Measurements from ENCODE around the gene MAD2L1BP.

Gene MAD2L1BP

DNA sequence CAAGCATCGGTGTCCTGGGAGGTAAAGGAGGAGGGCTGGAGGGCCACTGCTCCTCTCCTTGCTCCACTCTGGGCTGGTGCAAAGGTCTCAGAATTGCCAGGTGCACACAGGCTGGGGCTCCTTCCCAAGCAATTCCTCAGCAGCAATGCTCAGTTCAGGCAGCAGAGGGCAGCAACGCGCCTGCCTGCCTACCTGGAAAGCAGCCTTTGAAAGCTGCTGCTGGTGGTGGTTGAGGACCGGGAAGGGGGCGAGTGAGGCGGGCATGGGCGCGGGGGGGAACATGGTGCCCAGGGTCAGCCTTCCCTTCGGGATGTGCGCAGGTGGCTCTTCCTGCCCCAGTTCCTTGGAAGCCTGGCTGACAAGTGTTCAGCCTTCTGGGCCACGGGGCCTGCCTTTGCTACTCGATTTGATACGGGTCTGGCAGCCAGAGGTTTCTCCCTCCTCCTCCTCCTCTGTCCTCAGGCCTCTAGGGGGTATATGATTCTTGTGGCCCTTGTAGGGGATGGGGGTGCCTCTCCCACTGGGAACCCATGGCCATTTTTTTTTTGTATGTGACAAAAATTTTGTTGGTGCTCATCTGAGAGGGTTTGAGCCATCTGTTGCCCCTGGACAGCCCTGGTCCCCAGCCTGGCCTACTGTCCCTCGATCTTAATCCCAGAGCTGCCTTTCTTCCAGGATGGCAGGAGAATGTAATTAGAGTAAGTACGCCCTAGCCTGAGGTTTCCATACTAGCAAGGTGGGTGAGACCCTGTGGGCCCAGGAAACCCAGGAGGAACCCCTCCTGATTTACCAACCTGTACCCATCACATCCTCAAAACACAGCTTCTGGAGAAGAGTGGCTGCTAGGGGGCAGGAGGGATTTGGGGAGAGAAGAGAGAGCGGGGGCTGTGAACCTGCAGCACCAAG lies 31.9 kb downstream of the MAD2L1BP start:
- peak; percentile 87 for DNase-seq

DNA sequence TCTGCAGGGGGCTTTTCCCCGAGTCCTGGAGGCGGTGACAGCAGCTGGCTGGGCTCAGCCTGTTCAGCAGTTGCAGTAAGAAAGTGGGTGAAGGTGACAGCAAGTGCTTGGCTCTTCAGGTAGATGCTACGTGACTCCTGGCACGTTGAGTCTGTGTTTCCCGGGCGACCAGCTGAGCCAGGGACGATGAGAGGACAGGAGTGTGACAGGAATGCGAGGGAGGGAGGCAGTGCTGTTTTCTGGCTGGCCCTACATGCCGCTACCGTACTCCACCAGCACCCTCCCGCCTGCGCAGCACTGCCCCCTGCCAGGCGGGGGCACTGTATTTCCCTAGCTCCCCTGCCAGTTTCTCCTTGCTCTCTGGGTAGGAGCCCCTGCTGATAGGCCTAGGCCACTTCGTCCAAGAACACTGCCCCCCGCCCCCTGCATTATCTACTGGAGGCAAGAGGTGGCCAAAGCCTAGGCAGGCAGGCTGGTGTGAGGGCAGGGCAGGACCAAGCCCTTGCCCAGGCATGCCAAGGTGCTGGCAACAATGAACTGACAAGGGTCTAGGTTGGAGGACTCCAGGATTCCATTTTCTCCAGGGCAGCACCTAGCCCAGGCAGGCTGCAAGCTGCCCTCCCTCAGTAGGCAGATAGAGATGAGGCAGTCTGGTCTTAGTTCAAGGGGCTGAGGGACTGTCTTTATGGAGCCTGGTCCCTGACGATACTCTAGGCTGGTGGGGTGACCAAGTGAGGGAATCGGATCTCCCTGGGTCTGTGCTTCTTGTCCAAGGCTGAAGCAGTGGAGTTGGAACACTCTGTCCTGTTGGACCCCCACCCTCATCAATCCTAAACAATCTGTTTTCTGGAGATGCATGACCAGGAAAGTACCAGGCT lies 32.8 kb downstream of the MAD2L1BP start:
- DNase-seq, result peak; percentile 75

DNA sequence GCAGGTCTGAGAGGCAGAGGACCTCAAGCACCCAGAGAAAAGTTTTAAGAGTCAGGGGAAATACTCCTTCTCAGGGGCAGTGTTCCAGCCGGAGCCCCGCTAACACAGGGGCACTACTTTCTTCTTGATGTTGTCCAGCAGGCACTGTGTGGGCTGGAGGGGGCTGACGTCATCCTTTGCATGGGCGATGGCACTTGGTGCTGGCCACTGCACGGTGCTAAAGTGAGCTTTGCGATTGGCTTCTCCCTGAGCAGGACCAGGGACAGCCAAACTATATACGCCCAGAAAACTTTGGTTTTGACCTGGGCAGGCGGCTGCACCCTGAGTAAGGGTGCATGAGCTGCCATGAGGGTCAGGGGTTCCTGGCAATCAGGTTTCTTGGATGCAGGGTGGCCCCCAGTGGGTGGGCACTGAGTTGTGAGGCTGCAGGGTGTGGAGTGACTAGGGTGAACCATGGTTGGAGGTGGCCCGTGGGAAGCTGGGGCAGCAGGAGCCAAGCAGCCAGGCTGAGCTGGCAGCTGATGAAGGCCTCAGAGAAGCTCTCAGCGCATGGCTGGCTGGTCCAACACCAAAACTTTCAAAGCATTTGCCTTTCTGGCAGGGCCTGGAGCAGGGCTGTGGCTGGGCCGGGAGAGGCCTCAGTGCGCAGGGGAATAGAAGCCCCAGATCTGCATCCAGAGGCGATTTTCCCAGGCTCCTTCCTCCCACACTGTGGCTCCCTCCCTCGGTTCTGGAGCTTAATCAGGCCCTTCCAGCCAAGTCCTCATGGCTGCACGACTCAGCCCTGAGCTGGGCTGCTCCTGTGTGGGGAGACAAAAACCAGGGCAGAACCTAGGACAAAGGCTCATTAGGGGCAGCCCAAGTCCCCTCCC lies 33.6 kb downstream of the MAD2L1BP start:
- DNase-seq, result peak; percentile 15

DNA sequence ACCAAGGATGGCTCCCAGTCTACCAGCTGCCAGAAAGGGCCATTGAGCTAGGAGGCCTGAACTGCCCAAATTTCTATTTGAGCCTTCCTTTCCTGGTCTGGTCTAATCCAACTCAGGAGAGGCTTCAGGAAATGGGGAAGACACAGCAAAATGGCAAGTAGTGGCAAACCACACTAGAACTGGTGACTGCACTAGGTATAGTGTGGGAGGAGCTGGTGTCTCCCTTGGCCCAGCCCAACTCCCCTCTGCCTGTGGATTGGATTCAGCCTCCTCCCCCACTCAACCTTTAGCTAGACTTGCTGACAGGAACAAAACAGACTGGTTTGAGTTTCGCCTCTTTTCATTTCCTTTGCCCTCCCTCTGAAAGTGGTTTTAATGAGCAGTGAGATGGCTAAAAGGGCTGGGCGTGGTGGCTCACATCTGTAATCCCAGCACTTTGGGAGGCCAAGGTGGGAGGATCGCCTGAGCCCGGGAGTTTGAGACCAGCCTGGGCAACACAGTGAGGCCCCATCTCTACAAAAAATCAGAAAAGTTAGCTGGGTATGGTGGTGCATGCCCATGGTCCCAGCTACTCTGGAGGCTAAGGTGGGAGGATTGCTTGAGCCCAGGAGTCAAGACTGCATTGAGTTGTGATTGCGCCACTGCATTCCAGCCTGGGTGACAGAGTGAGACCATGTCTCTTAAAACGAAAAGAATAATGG lies 34.4 kb downstream of the MAD2L1BP start:
- peak; percentile 94 for DNase-seq

DNA sequence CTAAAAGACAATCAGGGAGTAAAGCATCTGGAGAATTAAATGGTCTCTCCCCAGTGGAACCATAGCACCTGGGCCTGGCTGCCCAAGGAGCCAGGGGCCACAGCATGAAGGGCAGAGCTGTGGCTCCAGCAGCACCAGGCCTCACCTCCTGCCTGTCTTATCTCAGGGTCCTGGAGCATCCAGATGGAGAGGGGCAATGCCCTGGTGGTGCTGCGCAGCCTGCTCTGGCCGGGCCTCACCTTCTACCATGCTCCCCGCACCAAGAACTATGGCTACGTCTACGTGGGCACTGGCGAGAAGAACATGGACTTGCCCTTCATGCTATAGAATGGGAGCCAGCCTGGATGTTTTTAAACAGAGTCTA lies 35.0 kb downstream of the MAD2L1BP start:
- DNase-seq, result no peak

GRCh38 chr6:43671011-43671800 lies 35.6 kb downstream of the MAD2L1BP start:
- no peak for DNase-seq

DNA sequence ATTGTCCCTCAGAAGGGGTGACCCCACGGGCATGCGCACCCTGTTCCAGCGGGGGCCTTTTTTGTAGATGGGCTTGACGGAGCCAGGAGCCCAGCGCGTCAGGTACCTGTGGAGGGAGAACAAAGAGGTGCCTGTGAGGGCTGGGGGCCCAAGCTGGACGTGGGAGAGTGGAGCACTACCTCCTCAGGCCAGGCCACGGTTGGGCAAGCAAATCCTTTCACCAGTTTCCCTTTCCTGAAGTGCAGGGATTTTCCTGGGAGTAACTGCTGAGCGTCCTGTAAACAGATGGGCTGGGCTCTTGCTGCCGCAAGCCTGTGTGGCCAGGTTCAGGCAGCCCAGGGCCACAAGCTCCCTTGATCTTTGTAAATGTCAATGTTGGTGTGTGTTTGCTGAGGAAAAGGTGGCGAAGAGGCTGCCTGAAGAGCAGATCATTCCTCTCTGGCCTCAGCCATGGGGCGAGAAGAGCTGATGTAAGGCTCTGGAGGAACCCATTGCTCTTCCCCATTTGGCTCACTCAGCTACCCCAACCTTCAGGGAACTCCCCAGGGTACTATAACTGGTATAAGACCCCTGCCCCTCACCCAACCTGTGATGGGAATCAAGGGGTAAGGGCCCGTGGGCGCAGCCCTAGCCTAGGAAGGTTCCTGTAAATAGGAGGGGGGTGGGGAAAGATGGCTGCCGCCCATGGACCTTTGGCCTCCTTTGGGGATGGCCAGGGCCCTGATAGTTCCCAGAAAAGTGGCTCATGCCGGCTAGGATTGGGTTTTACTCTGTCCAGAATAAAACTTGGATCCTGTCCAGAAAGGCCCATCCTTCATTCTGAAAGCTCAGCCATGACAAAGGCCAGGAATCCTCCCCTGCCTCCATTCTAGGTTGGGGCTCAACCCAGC lies 36.4 kb downstream of the MAD2L1BP start:
- DNase-seq, result no peak

DNA sequence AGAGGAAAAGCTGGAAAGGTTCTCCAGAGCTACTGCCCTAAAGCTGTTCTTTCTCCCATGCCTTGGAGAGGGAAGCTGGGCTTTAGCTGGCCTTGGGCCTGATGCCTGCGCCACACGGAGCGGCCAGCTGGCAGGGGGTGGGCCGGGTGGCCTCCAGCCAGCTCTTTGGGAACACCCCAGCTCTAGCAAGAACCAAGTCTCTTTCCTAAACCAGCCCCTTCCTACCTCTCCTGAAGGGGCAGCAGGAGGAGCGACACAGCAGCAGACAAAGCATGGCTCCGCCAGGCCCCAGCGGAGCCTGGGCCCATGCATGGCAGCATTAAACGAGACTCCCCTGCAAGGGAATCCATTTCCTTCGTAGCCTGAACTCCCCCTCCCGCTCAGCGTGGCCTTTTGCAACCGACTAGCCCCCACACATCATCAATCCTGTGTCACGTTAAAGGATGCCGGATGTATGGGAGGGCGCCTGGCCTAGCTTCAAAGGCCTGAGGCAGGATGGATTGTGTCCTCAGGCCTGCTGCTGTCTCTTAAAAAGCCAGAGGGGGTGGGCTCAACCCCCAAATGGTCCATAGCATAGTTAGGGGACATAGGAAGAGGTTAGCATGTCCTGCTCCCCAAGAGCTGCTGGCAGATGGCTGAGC lies 37.9 kb downstream of the MAD2L1BP start:
- DNase-seq, result no peak

DNA sequence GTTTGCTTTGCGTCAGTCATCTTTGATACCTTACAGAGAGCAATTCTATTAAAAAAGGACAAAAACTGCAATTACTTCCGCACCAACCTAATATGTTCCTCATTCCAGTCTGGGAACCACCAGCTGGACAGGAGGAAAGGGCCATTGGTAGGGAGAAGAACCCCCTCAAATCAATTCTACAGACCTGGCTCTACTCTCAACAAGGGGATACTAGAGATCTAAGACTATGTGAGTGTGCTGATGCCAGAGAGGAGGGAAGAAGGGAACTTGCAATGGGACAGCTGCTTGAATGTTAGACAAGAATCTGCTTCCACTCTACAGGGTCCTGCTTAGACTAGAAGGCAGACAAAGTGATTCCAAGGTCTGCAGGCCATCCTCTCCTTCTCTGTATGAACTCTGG lies 38.7 kb downstream of the MAD2L1BP start:
- no peak for DNase-seq

- no peak for DNase-seq
These were observed 39.3 kb downstream of the MAD2L1BP start for GRCh38 chr6:43674921-43675320.

- no peak for DNase-seq
These were observed 41.4 kb downstream of the MAD2L1BP start for GRCh38 chr6:43676962-43677606.

DNA sequence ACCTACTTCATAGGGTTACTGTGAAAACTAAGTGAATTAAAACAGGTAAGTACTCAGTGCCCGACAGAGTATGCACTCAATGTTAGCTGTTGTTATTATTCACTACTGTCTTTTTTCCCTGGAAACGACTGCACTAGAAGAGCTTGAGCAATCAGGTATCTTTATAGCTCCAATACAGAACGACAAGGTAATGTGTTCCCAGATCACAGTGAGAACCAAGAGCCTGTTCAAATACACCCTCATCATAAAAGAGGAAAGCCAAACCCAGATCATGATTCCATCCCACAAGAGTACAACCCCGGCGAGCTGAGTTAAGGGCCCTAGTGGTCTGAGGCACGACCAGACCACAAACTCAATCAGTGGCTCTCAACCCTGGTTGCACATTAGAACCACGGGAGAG lies 42.1 kb downstream of the MAD2L1BP start:
- DNase-seq, result no peak

DNA sequence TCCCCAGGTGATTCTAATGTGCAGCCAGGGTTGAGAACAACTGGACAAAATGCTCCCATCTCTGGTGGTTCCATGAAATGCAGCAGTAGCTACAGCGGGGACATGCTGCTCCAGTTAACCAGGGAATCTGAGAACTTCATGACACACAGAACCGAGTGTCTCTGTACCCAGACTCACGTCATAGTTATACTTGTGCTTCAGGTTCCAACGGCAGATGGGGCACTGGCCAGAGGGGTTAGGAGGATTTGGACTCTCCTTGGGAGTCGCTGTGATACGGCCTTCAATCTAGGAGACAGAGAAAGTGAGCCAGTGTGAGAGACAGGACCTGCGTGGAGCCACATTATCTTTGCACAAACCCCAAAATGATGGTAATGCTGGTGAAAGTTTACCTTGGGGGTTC lies 42.7 kb downstream of the MAD2L1BP start:
- no peak for DNase-seq

GRCh38 chr6:43679057-43679456 lies 43.4 kb downstream of the MAD2L1BP start:
- DNase-seq, result no peak

- DNase-seq, result no peak
These were observed 44.9 kb downstream of the MAD2L1BP start for GRCh38 chr6:43680308-43681200.

GRCh38 chr6:43681303-43681702 lies 45.7 kb downstream of the MAD2L1BP start:
- DNase-seq, result no peak

DNA sequence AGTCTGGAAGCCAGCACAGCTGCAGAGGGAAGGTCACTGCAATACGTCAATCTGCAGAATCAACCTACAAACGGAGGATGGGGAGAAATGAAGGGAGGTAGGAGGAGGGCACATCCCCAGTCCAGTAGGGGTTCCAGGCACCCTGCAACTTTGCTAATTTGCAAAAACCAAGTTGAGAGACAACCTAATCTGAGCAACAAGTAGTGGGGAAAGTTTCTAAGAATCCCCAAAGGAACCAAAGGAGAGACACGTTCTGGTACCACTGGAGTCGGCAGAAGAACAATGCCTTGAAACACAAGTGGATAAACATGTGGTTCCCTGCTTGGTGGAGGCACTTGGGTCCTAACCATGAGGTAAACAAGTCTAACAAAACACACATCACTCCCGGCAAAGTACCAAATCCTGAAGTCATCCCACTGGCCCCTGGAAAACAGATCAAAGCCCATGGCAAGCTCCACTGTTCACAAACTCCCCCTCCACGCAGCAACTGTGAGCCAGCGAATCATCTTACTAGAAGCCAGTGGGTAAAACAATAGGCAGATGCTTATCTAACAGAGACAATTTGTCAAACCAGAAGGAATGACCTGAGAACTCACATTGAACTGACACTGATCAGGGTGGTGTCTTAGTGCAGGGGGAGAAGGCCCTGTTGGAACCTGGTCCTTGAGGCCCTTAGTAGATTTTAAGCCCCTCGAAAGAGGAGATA lies 47.2 kb downstream of the MAD2L1BP start:
- DNase-seq, result no peak

Data from RPMI8226 (cell line).